Measurements from ENCODE around the gene SMIM30. TPM values are rescaled to one million over a fixed set of nuclear protein-coding genes. Genes with fewer than 3 reads are reported as not detected.
"Not testable (repeated sequence)": the region's sequence is repeated elsewhere in the genome, so short reads cannot be mapped to it uniquely, and the experiment has no call there.

Gene SMIM30, protein sequence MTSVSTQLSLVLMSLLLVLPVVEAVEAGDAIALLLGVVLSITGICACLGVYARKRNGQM
- total RNA-seq = 19.7 TPM

DNA sequence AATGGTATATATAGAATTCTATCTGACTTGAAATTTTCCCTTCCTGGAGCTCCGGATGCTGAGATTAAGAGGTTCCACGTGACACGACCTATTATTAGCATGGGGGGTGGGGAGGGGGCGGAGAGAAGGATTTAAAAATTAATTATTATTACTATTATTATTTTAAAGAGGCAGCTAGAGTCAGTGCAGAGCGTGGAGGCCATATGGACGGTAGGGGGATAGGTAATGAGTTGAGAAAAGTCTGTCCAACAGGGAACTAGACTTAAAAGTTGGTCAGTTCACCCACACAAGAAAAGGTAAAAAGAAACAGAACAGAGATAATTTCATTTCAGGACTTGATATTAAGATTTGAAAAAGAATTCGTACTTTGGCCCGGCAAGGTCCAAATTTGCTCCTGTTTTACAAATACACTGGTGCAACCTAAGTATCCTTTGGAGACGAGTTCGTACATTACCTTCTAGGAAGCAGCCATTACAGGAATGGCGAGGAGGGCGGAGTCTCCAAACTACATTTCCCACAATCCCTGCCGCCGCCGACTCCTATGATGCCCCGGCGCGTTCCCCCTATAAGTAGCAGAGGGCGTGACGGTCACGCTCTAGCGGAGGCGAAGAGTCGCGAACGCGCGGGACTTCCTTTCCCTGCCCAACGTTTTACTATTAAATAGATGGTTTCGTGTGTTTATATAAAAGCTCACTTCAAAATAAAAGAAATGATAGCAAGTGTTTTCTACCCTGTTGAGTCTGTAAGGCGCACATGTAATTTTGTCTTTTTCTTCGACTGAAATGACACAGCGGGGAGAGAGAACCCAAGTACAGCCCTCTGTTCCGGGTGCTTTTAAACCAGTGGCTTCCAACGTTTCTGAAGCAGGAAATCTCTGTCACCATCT lies at the start of gene SMIM30:
Gene SMIM30 (minus strand): TSS at position 481 of the 886 bp plus-strand sequence. CDS start 976 bp downstream, outside the sequence.
- peak; percentile 72 to 94 (median 83) for DNase-seq (ENCODE audit: low read depth in 2 of 3, low spot score in 2 of 3)

DNA sequence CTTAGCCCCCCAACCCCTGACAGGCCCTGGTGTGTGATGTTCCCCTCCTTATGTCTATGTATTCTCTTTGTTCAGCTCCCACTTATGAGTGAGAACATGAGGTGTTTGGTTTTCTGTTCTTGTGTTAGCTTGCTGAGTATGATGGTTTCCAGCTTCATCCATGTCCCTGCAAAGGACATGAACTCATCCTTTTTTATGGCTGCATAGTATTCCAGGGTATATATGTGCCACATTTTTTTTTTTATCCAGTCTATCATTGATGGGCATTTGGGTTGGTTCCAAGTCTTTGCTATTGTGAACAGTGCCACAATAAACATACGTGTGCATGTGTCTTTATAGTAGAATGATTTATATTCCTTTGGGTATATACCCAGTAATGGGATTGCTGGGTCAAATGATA lies 47.8 kb upstream of the SMIM30 start:
- DNase-seq (ENCODE audit: low read depth in 2 of 3, low spot score in 2 of 3) = not testable (repeated sequence)

DNA sequence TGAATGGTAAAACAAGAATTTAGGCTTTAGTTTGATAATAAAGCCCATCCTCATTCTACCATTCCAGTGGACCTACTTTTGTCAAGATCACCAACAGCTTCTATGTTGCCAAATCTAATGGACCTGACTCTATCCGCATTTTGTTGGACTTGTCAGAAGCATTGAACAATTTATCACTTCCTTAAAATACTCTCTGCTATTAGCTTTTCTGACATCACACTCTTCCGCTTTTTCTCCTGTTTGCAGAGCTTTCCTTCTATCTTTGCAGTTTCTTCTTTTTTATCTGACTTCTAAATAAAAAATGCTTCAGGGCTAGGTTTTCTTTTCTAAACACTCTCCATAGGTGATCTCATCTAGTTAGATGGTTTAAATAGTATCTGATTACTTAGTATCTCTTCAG lies 42.7 kb upstream of the SMIM30 start:
- no peak for DNase-seq (ENCODE audit: low read depth in 2 of 3, low spot score in 2 of 3)

DNA sequence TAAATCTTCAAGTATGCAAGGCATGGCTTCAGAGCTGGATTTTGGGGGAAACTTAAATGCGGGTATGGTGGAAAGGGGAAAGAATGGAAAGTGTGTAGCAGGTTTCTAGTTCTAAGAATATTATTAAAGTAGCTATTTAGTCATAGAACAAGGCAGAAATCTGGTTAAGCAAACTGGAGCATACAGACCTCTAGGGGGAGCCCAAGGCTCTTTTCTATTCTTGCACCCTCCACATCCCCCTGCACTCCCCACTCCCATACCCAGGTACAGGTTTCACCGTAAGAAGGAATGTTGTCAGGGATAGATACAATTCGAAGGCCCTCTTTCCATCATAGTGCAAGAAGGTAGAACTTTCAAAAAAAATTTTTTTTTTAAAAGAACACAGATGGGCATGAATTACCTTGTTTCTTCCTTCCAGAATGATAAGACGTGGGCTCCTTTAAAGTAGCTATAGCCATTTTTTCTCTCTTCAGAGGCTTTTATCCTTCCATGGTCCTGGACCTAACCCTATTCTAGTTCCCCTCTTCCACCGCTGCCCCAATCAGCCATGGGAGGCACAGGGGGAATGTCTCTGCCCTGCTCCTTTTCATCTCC lies 41.5 kb upstream of the SMIM30 start:
- peak in 1 of 3 donors; percentile 13 for DNase-seq (ENCODE audit: low read depth in 2 of 3, low spot score in 2 of 3)

DNA sequence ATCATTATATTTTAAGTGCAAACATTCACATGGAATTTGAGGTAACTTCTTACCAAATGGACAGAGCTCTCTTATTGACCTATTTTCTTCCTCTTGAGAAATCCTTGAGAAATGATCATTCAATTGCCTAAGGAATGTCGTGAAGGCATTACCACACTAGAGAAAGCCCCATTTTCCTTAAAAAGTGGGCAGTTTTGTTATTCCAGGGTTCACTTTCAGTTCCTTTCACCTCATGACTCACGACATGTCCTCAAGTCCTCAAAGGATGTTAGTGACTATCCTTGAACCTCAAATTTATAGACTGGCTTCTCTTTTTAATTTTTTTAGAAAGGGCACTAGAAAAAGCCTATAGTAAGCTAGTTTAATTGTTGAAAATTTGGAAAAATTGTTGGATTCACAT lies 40.4 kb upstream of the SMIM30 start:
- no peak for DNase-seq (ENCODE audit: low read depth in 2 of 3, low spot score in 2 of 3)

DNA sequence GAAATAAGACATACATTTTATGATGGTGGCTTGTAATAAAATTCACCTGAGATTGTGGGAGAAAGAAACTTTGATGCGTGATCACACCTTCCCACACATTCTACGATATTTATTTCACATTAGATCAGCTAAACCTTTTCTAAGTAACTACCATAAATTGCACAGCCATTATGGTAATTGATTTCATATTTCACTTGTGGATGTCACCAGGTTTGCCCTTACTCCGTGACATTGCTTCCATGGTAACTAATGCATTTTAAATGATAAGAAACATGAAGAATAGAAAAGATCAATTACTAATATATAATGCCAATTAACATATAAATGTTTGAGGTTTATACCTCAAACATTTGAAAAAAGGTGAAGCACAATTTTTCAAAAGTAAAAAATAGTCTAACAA lies 35.8 kb upstream of the SMIM30 start:
- no peak for DNase-seq (ENCODE audit: low read depth in 2 of 3, low spot score in 2 of 3)

DNA sequence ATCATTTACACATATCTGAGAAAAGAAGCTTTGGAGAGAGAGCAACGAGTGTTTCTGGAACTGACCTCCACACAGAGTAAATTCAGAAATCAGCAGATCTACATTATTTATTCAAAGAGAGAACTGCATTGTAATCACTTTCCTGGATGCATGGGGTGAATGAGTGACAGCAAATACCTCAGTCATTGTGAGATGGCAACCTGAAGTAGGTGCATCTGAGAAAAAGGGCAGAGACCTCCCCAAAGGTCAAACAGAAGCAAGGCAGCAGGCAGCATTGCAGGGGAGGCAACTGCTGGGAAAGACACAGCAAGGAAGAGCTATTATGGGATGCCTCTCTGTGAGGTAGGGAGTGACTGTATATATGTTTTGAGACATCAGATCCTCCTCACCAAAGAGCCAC lies 26.5 kb upstream of the SMIM30 start:
- no peak for DNase-seq (ENCODE audit: low read depth in 2 of 3, low spot score in 2 of 3)

DNA sequence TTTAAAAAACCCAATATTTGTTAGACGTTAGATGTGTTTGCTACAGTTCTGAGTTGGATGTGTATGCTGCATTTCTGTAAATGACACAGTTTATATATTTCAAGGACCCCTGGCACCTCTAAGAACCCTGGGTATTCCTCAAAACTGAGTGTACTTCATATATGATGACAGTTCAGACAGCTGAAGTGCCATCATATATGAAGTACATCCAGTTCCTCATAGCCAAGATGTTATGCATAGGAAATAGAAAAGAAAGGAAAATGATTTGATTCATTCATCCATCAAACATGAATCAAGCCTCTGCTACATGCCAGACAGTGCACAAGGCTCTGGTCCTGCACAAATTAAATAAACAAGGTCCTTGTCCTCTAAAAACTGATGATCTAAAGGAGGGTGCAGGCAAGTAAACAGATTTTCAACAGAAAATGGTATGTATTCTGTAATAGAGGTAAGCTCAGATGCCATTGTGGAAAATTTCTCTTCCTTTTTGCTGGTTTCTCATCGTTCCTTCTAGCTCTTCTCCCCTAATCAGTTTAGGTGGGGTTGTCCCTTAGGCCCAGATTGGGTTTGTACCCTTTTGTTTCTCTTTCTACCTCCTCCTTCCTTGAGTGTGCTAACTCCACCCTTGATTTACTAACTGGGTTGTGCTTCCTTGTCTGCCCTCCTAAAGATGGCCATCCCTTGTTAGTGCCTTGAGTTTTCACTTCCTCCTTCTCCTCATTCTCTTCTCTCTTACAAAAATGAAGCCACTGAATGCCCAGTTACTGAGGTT lies 25.3 kb upstream of the SMIM30 start:
- DNase-seq (ENCODE audit: low read depth in 2 of 3, low spot score in 2 of 3) = no peak

DNA sequence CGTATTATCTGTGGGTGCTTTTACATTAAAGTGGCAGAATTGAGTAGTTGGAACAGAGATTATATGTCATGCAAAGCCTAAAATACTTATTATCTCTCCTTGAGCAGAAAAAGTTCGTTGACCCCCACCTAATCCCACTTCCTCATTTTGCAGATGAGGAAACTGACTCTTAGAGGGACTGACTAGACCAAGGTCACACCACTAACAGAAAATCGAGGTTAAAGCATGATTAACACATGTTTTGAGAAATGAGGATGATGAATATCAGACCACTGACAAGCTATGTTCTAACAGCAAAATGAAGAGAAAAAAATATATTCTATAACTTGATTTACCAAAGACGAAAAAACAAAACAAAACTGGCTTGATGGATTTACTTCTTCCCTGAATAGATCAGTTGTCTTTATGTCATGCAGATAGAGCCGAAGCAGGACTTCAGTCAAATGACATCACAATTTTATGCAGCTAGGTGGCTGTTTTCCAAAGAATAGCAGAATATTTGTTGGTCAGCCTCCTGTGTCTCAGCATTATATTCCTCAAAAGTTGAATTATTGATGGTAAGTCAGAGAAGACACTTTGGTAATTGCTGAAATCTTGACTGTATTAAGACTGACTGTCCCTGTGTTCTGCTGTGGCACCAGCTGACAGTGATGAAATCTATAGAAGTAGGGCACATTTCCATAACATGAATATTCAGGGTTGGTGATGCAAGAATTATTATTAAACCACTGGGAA lies 24.2 kb upstream of the SMIM30 start:
- no peak for DNase-seq (ENCODE audit: low read depth in 2 of 3, low spot score in 2 of 3)

DNA sequence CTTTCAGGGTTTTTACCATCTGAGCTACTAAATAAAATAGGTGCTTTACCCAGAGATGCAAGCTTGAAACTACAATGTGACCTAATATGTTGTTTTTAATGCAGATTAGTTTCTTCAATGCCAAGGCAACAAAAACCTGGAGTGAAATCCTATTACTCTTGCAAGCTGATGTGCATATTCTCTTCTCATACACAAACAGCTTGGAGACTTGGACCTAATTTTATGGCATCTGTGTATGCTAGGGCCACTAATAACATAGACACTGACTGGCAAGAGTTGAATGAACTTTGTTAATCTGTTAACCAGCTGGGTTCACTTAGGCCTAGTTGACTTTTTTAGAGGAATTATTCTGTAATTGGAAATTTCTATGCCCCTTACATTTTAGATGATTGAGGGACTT lies 23.4 kb upstream of the SMIM30 start:
- no peak for DNase-seq (ENCODE audit: low read depth in 2 of 3, low spot score in 2 of 3)

DNA sequence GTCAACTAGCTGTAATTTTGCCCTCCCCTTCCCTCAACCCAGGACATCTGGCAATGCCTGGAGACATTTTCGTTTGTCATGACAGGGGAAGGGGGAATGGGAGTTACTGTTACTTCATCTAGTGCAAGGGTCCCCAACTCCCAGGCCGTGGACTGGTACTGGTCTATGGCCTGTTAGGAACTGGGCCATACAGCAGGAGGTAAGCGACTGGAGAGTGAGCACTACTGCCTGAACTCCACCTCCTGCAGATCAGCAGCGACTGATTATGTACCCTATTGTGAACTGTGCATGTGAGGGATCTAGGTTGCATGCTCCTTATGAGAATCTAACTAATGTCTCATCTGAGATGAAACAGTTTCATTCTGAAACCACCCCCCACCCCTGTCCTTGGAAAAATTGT lies 22.6 kb upstream of the SMIM30 start:
- no peak for DNase-seq (ENCODE audit: low read depth in 2 of 3, low spot score in 2 of 3)

DNA sequence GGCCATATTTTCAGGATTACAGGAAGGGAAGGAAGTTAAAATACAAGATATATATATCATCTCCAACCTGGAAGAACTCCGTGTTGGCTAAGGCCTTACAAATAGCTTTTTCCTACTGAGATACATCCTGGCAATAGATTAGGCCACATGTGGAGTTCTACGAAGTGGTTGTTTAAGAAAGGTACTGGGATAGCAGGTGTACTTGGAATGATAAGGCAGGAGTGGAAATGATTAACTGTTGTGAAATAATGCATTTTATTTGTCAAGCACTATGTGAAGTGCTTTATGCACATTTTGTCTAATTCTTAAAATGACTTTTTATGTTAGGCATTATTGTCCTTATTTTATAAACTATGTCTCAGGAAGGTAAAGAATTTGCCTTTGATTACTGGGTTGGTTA lies 18.9 kb upstream of the SMIM30 start:
- DNase-seq (ENCODE audit: low read depth in 2 of 3, low spot score in 2 of 3) = no peak

DNA sequence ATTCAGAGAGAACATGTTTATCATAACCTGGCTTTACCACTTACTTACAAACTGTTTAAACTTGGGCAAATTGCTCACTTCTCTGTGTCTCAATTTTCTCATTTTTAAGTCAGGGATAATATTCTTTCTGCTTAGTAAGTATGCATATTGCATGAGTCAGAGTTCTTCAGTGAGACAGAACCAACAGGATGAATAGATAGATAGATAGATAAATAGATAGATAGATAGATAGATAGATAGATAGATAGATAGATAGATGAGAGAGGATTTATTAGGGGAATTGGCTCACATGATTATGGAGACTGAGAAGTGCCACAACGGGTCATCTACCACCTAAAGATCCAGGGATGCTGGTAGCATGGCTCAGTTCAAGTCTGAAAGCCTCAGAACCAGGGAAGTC lies 15.7 kb upstream of the SMIM30 start:
- DNase-seq (ENCODE audit: low read depth in 2 of 3, low spot score in 2 of 3) = no peak

DNA sequence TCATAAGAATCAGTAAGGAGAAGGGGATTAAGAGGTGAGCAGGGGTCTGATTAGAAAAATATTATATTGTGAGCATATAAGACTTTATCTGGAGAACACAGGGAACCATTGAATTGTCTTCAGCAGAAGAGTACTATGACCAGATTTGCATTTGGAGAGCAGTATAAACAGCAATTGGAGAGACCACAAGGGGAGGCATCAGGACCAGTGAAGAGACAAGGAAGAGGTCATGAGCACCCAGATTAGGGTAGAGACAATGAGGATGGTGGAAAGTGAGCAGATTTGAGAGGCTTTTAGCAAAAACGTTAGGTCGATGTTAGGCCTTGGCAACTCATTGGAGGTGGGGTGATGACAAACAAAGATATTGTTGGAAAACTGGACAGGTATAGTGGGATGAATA lies 13.0 kb upstream of the SMIM30 start:
- DNase-seq (ENCODE audit: low read depth in 2 of 3, low spot score in 2 of 3) = no peak

DNA sequence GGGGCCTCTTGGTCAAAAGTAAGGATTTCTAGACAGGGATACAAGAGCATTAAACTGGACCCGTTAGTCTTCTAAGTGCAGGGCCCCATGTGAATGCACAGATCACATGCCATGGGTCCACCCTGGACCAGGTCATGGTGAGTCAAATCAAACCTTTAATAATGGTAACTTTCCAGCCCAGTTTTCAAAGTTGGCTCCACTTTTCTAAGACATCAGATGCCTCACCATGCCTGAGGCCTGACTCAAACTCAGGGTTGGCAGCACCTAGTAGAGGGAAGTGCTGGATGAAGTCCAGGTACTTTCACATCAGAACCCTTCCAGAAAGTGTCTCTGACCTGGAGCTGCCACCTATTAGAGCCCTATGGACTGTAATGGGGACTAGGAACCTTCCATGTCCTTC lies 9.7 kb upstream of the SMIM30 start:
- no peak for DNase-seq (ENCODE audit: low read depth in 2 of 3, low spot score in 2 of 3)

DNA sequence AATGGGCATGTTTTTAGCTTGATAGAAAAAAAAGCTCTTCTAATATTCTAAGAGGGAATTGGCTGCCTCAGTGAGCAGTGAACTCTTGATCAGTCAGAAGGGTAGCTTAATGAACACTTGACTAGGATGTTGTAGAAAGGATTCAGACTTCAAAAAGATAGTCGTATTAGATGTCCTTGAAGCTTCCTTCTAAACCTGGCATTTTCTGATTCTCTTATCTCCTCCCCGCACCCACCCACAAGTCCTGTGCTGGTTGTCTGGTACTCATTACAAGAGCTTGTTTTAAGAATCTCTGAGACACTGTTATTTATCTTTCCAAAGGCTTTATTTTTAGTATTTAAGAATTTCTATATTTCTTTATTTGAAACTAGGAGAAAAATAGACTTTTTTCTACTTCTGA lies 7.4 kb upstream of the SMIM30 start:
- no peak for DNase-seq (ENCODE audit: low read depth in 2 of 3, low spot score in 2 of 3)

DNA sequence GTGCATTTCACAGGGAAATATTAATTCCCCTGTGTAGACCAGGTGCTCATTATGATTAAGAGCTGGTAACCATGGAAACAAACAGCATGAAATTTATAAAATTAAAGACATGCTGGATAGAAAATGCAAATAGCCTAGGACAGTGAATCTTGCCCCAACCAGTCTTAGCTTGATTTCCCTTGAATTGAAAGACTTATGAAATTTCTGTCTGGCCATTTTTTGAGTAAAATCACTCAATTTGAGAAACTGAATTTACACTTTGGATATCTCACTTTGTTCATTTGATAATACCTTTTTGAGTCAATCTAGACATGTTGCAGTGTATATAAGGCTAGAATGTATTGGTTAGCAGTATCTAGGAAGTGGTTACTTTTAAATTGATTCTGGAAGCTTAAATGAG lies 4.4 kb upstream of the SMIM30 start:
- no peak for DNase-seq (ENCODE audit: low read depth in 2 of 3, low spot score in 2 of 3)

DNA sequence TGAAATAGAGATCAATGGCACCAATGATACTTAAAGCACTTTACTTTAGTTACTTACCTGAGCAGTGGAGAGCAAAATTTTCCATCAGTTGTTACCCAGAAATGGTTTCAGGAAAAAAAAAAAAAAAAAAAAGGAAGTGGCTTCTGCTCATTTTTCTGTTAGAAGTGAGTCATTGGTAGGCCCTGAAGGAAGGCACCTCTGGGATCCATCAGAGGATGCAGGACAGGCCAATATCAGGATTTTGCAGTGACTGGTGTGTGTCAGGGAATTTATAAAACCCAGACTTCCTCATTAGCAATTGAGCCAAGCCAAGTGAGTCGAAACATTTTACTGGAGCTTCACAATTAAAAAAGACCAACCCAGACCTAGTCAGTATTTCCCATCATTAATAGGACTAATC lies 2.3 kb upstream of the SMIM30 start:
- DNase-seq (ENCODE audit: low read depth in 2 of 3, low spot score in 2 of 3) = no peak

DNA sequence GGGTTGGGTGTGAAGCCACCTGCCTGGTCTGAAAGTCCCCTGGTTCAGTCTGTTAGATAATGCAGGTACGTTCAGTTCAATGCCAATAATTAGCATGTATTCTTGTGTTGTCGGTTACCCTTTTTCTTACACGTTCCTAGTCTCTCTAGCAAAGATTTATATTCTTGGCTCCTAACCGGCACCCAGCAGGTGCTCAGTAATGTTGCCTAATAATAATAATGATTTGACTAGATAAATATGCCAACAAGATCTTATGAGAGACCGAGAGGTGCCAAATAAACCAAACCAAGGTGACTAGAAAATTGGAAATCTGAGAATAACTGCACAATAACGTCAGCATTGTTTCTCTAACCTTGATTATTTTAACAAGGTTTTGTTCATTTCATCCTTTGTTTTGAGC lies 1.1 kb upstream of the SMIM30 start:
- no peak for DNase-seq (ENCODE audit: low read depth in 2 of 3, low spot score in 2 of 3)

DNA sequence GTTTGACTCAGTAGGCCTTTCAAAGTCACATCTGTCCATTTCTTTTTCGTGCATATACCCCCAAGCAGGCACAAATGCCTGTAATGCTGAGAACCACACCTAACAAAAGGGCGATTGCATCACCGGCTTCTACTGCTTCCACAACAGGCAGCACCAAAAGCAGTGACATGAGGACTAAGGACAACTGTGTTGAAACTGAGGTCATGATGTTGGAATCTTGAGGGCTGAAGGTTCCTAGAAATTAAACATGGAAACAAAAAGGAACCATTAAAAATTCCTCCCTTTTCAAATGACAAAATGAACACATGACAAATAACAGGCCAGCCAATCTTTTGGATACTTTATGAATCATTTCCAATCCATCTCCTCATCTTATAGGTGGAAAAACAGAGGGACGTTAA lies 980 bp downstream of the SMIM30 start:
- not testable (repeated sequence) for DNase-seq (ENCODE audit: low read depth in 2 of 3, low spot score in 2 of 3)

DNA sequence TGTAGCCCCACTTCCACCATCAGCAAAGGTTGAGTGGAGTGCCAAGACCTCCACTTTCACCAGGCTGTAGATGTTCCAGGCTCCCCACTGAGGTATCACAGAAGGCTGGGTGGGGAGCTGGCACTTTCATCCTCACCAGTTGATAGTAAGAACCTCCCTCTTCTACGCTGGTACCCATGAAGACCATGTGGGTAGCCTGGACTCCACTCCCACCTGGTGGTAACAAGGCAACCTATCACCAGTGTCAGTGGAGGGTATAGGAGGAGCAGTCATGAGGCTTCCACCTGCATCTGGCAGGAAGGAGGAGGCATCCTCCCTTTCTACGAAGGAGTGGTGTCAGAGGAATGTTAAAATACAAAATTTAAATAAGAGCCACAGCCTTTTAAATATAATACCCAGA lies 4.4 kb downstream of the SMIM30 start:
- DNase-seq (ENCODE audit: low read depth in 2 of 3, low spot score in 2 of 3) = peak in 2 of 3 donors; percentile 12 to 21

Data from hematopoietic multipotent progenitor cell (in vitro differentiated cells).